Osteoblast (primary cell): ENCODE measurements around the gene TSPAN8. TPM values are rescaled to one million over a fixed set of nuclear protein-coding genes. Genes with fewer than 3 reads are reported as not detected.

Experiments used
- DNase-seq: peaks from one replicate; pipeline ENCODE4 v3.0.0; 2011; ENCODE audit warnings: low spot score, mixed read lengths; ENCODE audit not compliant: insufficient read length; ENCODE audit errors: missing footprints
- H2AFZ ChIP-seq: 2 replicates; pipeline ENCODE4 v1.6.0; 2011; ENCODE audit warnings: mild to moderate bottlenecking, low read length
- H3K27ac ChIP-seq: 2 replicates; pipeline ENCODE4 v1.5.1; 2011; ENCODE audit warnings: mild to moderate bottlenecking, low read depth, low read length, moderate library complexity
- H3K27me3 ChIP-seq: 2 replicates; pipeline ENCODE4 v1.6.0; 2012; ENCODE audit warnings: mild to moderate bottlenecking, control low read depth, inconsistent platforms, low read length, moderate library complexity; ENCODE audit not compliant: insufficient read depth
- H3K36me3 ChIP-seq: 2 replicates; pipeline ENCODE4 v1.5.1; 2011; ENCODE audit warnings: mild to moderate bottlenecking, low read length, control low read depth, moderate library complexity; ENCODE audit not compliant: insufficient read depth
- H3K4me1 ChIP-seq: 2 replicates; pipeline ENCODE4 v1.5.1; 2011; ENCODE audit warnings: mild to moderate bottlenecking, low read length, control low read depth, moderate library complexity; ENCODE audit not compliant: insufficient read depth
- H3K4me2 ChIP-seq: 2 replicates; pipeline ENCODE4 v1.6.0; 2011; ENCODE audit warnings: mild to moderate bottlenecking, low read length; ENCODE audit not compliant: insufficient read depth
- H3K4me3 ChIP-seq: fragments of 200-600 bp; sonication (generic); 3 replicates; pipeline ENCODE4 v1.5.1; 2012; ENCODE audit warnings: mild to moderate bottlenecking, low read length, inconsistent platforms; ENCODE audit not compliant: insufficient read depth
- H3K79me2 ChIP-seq: 2 replicates; pipeline ENCODE4 v1.6.0; 2012; ENCODE audit warnings: mild to moderate bottlenecking, low read length, control low read depth, inconsistent platforms; ENCODE audit not compliant: insufficient read depth
- H3K9me3 ChIP-seq: 2 replicates; pipeline ENCODE4 v1.5.1; 2011; ENCODE audit warnings: low read depth, low read length, control low read depth
- H4K20me1 ChIP-seq: 2 replicates; pipeline ENCODE4 v1.6.0; 2012; ENCODE audit warnings: mild to moderate bottlenecking, low read length, control low read depth; ENCODE audit not compliant: insufficient read depth
- total RNA-seq: library from RNA; depleted of rRNA; stranded (reverse); fragments of >200 nt; gene quantifications from 2 replicates; pipeline ENCODE4 v1.2.3, GENCODE V29; 2012
- TF ChIP-seq, protein P1 (sequence below): IDR thresholded peaks from 2 replicates; pipeline ENCODE4 v1.5.1; 2011; ENCODE audit warnings: mild to moderate bottlenecking, low read depth, low read length, moderate library complexity; ENCODE audit errors: extremely low read depth

TSPAN8 gene
- total RNA-seq = under 0.01 TPM in 1 of 2 replicates, not detected in the other

GRCh38 chr12:71157601-71158233 is at the start of gene TSPAN8:
TSPAN8 (minus strand) TSS chr12:71157999; CDS start chr12:71157678, 321 bp downstream.
- Histone ChIP-seq H2AFZ (no peak within 1 kb of the TSS), H3K36me3 (no peaks in the 10 kb centered on the region), H3K27me3 (no peaks in the 10 kb centered on the region), H4K20me1 (no peaks in the 10 kb centered on the region), H3K9me3 (no peaks in the 10 kb centered on the region), H3K4me1 (no peaks in the 10 kb centered on the region), H3K27ac (no peak within 1 kb of the TSS), H3K79me2 (no peaks in the 10 kb centered on the region), H3K4me2 (no peak within 1 kb of the TSS), H3K4me3 (no peak within 1 kb of the TSS)
- no peak for DNase-seq
- TF ChIP-seq, protein P1, sequence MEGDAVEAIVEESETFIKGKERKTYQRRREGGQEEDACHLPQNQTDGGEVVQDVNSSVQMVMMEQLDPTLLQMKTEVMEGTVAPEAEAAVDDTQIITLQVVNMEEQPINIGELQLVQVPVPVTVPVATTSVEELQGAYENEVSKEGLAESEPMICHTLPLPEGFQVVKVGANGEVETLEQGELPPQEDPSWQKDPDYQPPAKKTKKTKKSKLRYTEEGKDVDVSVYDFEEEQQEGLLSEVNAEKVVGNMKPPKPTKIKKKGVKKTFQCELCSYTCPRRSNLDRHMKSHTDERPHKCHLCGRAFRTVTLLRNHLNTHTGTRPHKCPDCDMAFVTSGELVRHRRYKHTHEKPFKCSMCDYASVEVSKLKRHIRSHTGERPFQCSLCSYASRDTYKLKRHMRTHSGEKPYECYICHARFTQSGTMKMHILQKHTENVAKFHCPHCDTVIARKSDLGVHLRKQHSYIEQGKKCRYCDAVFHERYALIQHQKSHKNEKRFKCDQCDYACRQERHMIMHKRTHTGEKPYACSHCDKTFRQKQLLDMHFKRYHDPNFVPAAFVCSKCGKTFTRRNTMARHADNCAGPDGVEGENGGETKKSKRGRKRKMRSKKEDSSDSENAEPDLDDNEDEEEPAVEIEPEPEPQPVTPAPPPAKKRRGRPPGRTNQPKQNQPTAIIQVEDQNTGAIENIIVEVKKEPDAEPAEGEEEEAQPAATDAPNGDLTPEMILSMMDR = no peak

DNA sequence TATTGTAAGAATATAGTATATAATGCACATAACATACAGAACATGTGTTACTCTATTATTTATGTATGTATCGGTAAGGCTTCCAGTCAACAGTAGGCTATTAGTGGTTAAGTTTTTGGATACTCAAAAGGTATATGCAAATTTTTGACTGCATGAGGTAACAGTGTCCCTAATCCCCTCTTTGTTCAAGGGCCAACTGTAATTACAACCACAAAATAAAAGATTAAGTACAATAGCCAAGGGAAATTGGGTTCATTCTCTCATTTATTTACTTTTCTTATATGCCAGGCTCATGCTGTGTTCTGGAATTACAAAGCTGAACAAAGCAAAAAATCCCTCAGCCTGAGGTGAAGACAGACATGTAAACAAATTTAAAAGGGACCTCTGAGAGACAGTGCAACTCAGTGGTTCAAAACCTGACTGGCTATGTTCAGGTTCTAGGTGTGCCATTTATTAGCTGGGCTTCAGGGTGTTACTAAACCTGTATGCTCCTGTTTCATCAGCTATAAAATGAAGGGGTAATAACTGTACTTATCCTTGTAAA is 43.4 kb upstream of the TSPAN8 start:
- no peaks in the 10 kb centered on the region for H3K4me1 ChIP-seq
- H2AFZ ChIP-seq = no peak overlapping the region
- no peaks in the 10 kb centered on the region for H3K36me3 ChIP-seq
- no peak overlapping the region for H3K27ac ChIP-seq
- TF ChIP-seq, protein P1 = no peak
- no peak overlapping the region for H3K4me2 ChIP-seq
- DNase-seq = no peak
- no peaks in the 10 kb centered on the region for H3K27me3 ChIP-seq
- H3K9me3 ChIP-seq = no peaks in the 10 kb centered on the region
- no peaks in the 10 kb centered on the region for H4K20me1 ChIP-seq
- no peaks in the 10 kb centered on the region for H3K79me2 ChIP-seq
- H3K4me3 ChIP-seq = no peak overlapping the region

DNA sequence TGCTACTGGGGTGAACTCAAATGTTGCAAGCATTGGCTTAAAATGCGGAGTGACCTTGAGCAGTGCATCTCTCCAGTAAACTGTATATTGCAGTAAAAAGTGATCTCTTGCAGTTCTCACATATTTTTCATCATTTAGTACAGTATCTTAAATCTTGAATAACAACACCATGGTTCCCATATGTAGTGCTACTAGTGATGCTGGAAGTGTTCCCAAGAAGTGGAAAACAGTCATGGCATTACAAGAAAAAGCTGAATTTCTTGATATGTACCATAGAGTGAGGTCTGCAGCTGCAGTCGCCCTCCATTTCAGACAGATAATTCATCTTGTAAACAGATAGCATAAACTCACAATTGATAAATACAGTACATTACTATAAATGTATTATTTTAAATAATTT is 42.9 kb upstream of the TSPAN8 start:
- H3K4me1 ChIP-seq = no peaks in the 10 kb centered on the region
- TF ChIP-seq, protein P1 = no peak
- no peaks in the 10 kb centered on the region for H3K36me3 ChIP-seq
- H3K4me3 ChIP-seq = no peak overlapping the region
- no peak overlapping the region for H3K4me2 ChIP-seq
- no peaks in the 10 kb centered on the region for H3K27me3 ChIP-seq
- H3K27ac ChIP-seq = no peak overlapping the region
- no peaks in the 10 kb centered on the region for H4K20me1 ChIP-seq
- H3K9me3 ChIP-seq = no peaks in the 10 kb centered on the region
- no peaks in the 10 kb centered on the region for H3K79me2 ChIP-seq
- no peak overlapping the region for H2AFZ ChIP-seq
- no peak for DNase-seq

DNA sequence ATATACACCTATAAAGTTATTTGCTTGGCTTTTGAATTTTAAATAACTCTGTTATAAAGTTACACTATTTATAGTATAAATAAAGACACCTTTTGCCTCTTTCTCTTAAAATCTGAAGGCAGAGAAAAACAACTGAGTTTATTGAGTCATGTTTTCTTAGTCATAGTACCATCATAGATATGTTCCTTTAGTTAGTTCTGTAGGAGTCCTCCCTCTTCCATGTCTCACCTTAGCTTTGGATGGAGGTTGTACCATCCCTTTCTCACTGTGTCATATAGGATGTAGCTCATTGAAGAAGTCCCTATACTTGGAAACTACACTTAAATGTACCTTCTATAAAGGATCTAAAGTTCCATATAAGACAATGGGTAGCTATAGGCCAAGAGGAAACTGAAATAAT is 39.7 kb upstream of the TSPAN8 start:
- no peaks in the 10 kb centered on the region for H3K4me1 ChIP-seq
- TF ChIP-seq, protein P1 = no peak
- no peaks in the 10 kb centered on the region for H3K36me3 ChIP-seq
- H3K9me3 ChIP-seq = no peaks in the 10 kb centered on the region
- H3K4me3 ChIP-seq = no peak overlapping the region
- H3K4me2 ChIP-seq = no peak overlapping the region
- no peak for DNase-seq
- no peaks in the 10 kb centered on the region for H3K27me3 ChIP-seq
- no peaks in the 10 kb centered on the region for H4K20me1 ChIP-seq
- H2AFZ ChIP-seq = no peak overlapping the region
- H3K79me2 ChIP-seq = no peaks in the 10 kb centered on the region
- H3K27ac ChIP-seq = no peak overlapping the region
